Pancreas (tissue), 10 donors: Measurements from ENCODE around the gene APBA2. TPM values are rescaled to one million over a fixed set of nuclear protein-coding genes. Genes with fewer than 3 reads are reported as not detected.

Experiments
- ATAC-seq, 4 donors: fragments of 200-7000 bp; cut with Tn5 transposase; one replicate each; pipeline versions ENCODE4 v1.8.0 to v1.9.1; 2020; ENCODE audit warnings: mild to moderate bottlenecking in 4 of 4, moderate library complexity in 4 of 4
- DNase-seq, 6 donors: peaks; one replicate each; pipeline ENCODE4 v3.0.0-alpha.2; 2020
- FAIRE-seq: peaks from 2 replicates; lab custom pipeline; 2012; peaks lifted over from hg19 to GRCh38; lab: Jason Lieb, UNC
- H3K27ac ChIP-seq, 4 donors: fragments of 200-600 bp; sonication (generic); 1 replicate in 3 of 4; 2 replicates in 1 of 4; pipeline versions ENCODE4 v1.5.0 to v1.8.0; 2020
- H3K27me3 ChIP-seq, 4 donors: fragments of 200-600 bp; one replicate each; pipeline ENCODE4 v1.8.0; 2021
- H3K36me3 ChIP-seq, 3 donors: fragments of 200-600 bp; sonication (generic) in 1 of 3; one replicate each; pipeline versions ENCODE4 v1.5.0 to v1.8.0; 2020 to 2021
- H3K4me1 ChIP-seq, 3 donors: fragments of 200-600 bp; one replicate each; pipeline ENCODE4 v1.8.0; 2021
- H3K4me3 ChIP-seq, 4 donors: fragments of 200-600 bp; sonication (generic) in 2 of 4; one replicate each; pipeline versions ENCODE4 v1.5.0 to v1.8.0; 2020 to 2021
- H3K9me3 ChIP-seq, 4 donors: fragments of 200-600 bp; one replicate each; pipeline ENCODE4 v1.8.0; 2021
- CTCF ChIP-seq, 4 donors: fragments of 200-600 bp; sonication (generic) in 3 of 4; IDR thresholded peaks; one replicate each; pipeline versions ENCODE4 v1.5.0 to v1.8.0; 2021; ENCODE audit warnings: antibody characterized with exemption in 4 of 4
- WGBS, 2 donors: extraction: QIAGEN DNeasy Blood & Tissue Kit; methylation state at CpG; one replicate each; pipeline ENCODE4 v1.1.7; 2013; 5-methylcytosine and 5-hydroxymethylcytosine counted together
- intact Hi-C, 3 donors: fragments of 100-400 bp; cut with DNase I; formaldehyde crosslinking; loops; one replicate each; pipeline versions ENCODE4 v1.11.1 to v1.14.2; 2022
- polyA plus RNA-seq, 2 donors: library from polyadenylated mRNA; stranded (reverse); fragments of 200-250 nt; gene quantifications; one replicate each; pipeline ENCODE4 v1.2.3, GENCODE V29; 2013
- total RNA-seq, 6 donors: library from RNA; stranded (reverse); fragmentation: NEBNext Ultra II Directional in 4 of 6; extraction: Animal tissue kit (Norgen Biotek cat#: 25700) in 4 of 6; gene quantifications; one replicate each; pipeline versions ENCODE4 v1.2.1 to v1.2.4, GENCODE V29; 2021 to 2023
- donor health status: healthy with polysubstance abuse.
- donor health status: DM: no; HTN: no; CAD: no; lungs with moderate emphysema.
- donor health status: DM: no; HTN: no; CAD: no.
- donor health status: control.
- donor health status: control.
- donor health status: Bipolar disorder and iron deficiency.
- donor health status: DM: yes; HTN: yes; CAD: no.
- donor health status: DM: no; HTN: no; CAD: no.
- donor health status: DM: no; HTN: no; CAD: no.
- donor health status: DM: yes; HTN: yes; CAD: no.

Gene APBA2
- total and polyA plus RNA-seq, 8 donors: 3.9 to 10.3 (median 6.7) TPM

- Histone ChIP-seq H3K27ac (no peak overlapping the region), H3K4me3 (no peak overlapping the region), H3K9me3 (no peaks in the 10 kb centered on the region), H3K27me3 (no peaks in the 10 kb centered on the region), H3K4me1 (peaks cover 0 to 10% (median 5%) of the 10 kb centered on the region in 3 donors), H3K36me3 (no peaks in the 10 kb centered on the region)
- intact Hi-C loops: no loop called here
- WGBS, 2 donors: 89 to 90% methylated on average over 8 of the region's 8 CpGs
- no peak for TF ChIP-seq CTCF (IDR thresholded peaks at IDR 0.05)
- FAIRE-seq (no peak), DNase-seq (peak in 1 of 6 donors; percentile 26), ATAC-seq (no peak)
Measured at GRCh38 chr15:28876845-28877185, 9.0 kb upstream of the APBA2 start.

GRCh38 chr15:28878209-28878608, 7.6 kb upstream of the APBA2 start:
- no peak for FAIRE-seq
- Histone ChIP-seq H3K36me3 (no peaks in the 10 kb centered on the region), H3K27ac (no peak overlapping the region), H3K27me3 (no peaks in the 10 kb centered on the region), H3K4me1 (peaks cover 0 to 10% (median 5%) of the 10 kb centered on the region in 3 donors), H3K9me3 (no peaks in the 10 kb centered on the region), H3K4me3 (no peak overlapping the region)
- DNase-seq: no peak
- 86 to 93% methylated on average over 15 of the region's 15 CpGs for WGBS, 2 donors
- no peak for ATAC-seq
- intact Hi-C loops: no loop called here
- no peak for TF ChIP-seq CTCF (IDR thresholded peaks at IDR 0.05)

- Histone ChIP-seq H3K27ac (no peak overlapping the region), H3K4me3 (no peak overlapping the region), H3K27me3 (no peaks in the 10 kb centered on the region), H3K36me3 (no peaks in the 10 kb centered on the region), H3K9me3 (no peaks in the 10 kb centered on the region), H3K4me1 (peaks cover 0 to 7% (median 0%) of the 10 kb centered on the region in 3 donors)
- no peak for FAIRE-seq
- DNase-seq: no peak
- no peak for ATAC-seq
- WGBS, 2 donors: 91% methylated on average over 9 of the region's 9 CpGs
- TF ChIP-seq CTCF (IDR thresholded peaks at IDR 0.05): no peak
- intact Hi-C loops: no loop called here
Measured at GRCh38 chr15:28879551-28879950, 6.2 kb upstream of the APBA2 start.

- WGBS, 2 donors: 45 to 55% methylated on average over 5 of the region's 5 CpGs
- DNase-seq (no peak), ATAC-seq (peak in 3 of 4 donors; percentile 29 to 63 (median 54)), FAIRE-seq (no peak)
- H3K27ac ChIP-seq: peak overlapping the region in 2 of 4 donors; percentile 33 to 41
- H3K4me3 ChIP-seq: no peak overlapping the region
- intact Hi-C loops: no loop called here
- no peak for TF ChIP-seq CTCF (IDR thresholded peaks at IDR 0.05)
- H3K36me3 ChIP-seq: no peaks in the 10 kb centered on the region
- H3K4me1 ChIP-seq: peaks cover 0 to 7% (median 0%) of the 10 kb centered on the region in 3 donors
- H3K27me3 ChIP-seq: no peaks in the 10 kb centered on the region
- no peaks in the 10 kb centered on the region for H3K9me3 ChIP-seq
Measured at GRCh38 chr15:28880680-28881079, 5.1 kb upstream of the APBA2 start.

- Histone ChIP-seq H3K4me3 (no peak overlapping the region), H3K36me3 (no peaks in the 10 kb centered on the region), H3K27me3 (no peaks in the 10 kb centered on the region), H3K27ac (peak overlapping the region in 2 of 4 donors; percentile 33 to 41), H3K9me3 (no peaks in the 10 kb centered on the region), H3K4me1 (peaks cover 0 to 7% (median 0%) of the 10 kb centered on the region in 3 donors)
- TF ChIP-seq CTCF (IDR thresholded peaks at IDR 0.05): no peak
- intact Hi-C loops: no loop called here
- ATAC-seq (peak; percentile 25 to 75 (median 51)), DNase-seq (no peak), FAIRE-seq (no peak)
- 54 to 61% methylated on average over 3 of the region's 3 CpGs for WGBS, 2 donors
Measured at GRCh38 chr15:28881170-28881569, 4.6 kb upstream of the APBA2 start.
